ENCODE data around the gene ARAP3. TPM values are rescaled to one million over a fixed set of nuclear protein-coding genes. Genes with fewer than 3 reads are reported as not detected.

ARAP3 gene
- total and polyA plus RNA-seq, 2 donors (not counting 1 experiment from before 2014, with no cell fraction given): 0.34 to 3.7 TPM

DNA sequence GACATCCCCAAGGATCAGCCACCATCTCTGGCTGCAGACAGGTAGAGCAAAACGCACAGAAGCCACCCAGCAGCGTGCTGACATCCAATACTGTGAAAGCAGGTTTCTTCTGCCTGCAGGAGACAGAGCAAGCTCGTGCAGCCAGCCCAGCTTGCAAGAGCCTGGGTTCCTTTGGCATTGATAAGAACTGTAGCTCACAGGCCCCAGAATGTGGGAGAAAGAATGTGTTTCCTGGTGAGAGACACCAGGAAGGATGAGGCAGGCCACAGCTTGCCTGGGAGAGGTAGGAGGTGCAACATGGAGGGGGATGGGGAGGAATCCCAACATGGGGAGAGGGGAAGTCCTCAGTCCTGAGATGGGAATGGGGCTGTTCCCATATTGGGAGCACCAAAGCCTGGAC lies 34.0 kb upstream of the ARAP3 start:
- CTCF ChIA-PET: no interaction called here
- Histone ChIP-seq H3K27me3 (replicated peaks in 1 of 4; ENCODE audit: control extremely low read depth in 1 of 4, control insufficient read depth in 3 of 4, insufficient read depth in 4 of 4, low read length in 3 of 4) (peaks cover 0 to 14% (median 0%) of the 10 kb centered on the region in 4 experiments), H4K20me1 (ENCODE audit: control insufficient read depth, insufficient read depth, low read length, poor library complexity, severe bottlenecking) (no peaks in the 10 kb centered on the region), H3K79me2 (ENCODE audit: control insufficient read depth, insufficient read depth, low read length) (no peaks in the 10 kb centered on the region), H3K27ac (ENCODE audit: low read length in 2 of 2) (no peak overlapping the region), H3K4me3 (ENCODE audit: control extremely low read depth in 1 of 5, extremely low read depth in 1 of 5, insufficient read depth in 1 of 5, low read depth in 2 of 5, low read length in 4 of 5) (no peak overlapping the region), H2AFZ (ENCODE audit: insufficient read depth, low read depth, low read length, poor library complexity, severe bottlenecking) (no peak overlapping the region), H3K9me3 (ENCODE audit: control extremely low read depth in 1 of 3, control insufficient read depth in 2 of 3, insufficient read depth in 1 of 3, low read length in 2 of 3) (no peaks in the 10 kb centered on the region), H3K4me1 (ENCODE audit: control insufficient read depth in 2 of 2, insufficient read depth in 2 of 2, low read length in 2 of 2) (no peaks in the 10 kb centered on the region), H3K36me3 (replicated peaks in 1 of 2; ENCODE audit: control extremely low read depth in 1 of 2, control insufficient read depth in 1 of 2, extremely low read depth in 1 of 2, insufficient read depth in 2 of 2, low read length in 1 of 2) (no peaks in the 10 kb centered on the region), H3K4me2 (replicated peaks; ENCODE audit: low read depth, low read length, poor library complexity, severe bottlenecking) (no peak overlapping the region), H3K9ac (ENCODE audit: low read length) (no peak overlapping the region)
- POLR2A ChIA-PET: no interaction called here
- intact Hi-C loops (cut with micrococcal nuclease): no loop called here
- Mint-ChIP-seq H3K27ac (no peak overlapping the region), H3K27me3 (peaks cover 26% of the 10 kb centered on the region), H3K4me3 (no peak overlapping the region), H3K4me1 (no peaks in the 10 kb centered on the region), H3K9me3 (ENCODE audit: insufficient read depth) (no peaks in the 10 kb centered on the region)
- ATAC-seq (ENCODE audit: low read depth): no peak
- 58% methylated on average over 3 of the region's 3 CpGs for WGBS (ENCODE audit: insufficient coverage)
- no peak for DNase-seq
- no peak for TF ChIP-seq EZH2 (IDR thresholded peaks at IDR 0.05; ENCODE audit: borderline replicate concordance, insufficient read depth, low read depth, low read length, poor library complexity, severe bottlenecking)
- TF ChIP-seq, protein P1, sequence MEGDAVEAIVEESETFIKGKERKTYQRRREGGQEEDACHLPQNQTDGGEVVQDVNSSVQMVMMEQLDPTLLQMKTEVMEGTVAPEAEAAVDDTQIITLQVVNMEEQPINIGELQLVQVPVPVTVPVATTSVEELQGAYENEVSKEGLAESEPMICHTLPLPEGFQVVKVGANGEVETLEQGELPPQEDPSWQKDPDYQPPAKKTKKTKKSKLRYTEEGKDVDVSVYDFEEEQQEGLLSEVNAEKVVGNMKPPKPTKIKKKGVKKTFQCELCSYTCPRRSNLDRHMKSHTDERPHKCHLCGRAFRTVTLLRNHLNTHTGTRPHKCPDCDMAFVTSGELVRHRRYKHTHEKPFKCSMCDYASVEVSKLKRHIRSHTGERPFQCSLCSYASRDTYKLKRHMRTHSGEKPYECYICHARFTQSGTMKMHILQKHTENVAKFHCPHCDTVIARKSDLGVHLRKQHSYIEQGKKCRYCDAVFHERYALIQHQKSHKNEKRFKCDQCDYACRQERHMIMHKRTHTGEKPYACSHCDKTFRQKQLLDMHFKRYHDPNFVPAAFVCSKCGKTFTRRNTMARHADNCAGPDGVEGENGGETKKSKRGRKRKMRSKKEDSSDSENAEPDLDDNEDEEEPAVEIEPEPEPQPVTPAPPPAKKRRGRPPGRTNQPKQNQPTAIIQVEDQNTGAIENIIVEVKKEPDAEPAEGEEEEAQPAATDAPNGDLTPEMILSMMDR (IDR thresholded peaks at IDR 0.05): no peak

DNA sequence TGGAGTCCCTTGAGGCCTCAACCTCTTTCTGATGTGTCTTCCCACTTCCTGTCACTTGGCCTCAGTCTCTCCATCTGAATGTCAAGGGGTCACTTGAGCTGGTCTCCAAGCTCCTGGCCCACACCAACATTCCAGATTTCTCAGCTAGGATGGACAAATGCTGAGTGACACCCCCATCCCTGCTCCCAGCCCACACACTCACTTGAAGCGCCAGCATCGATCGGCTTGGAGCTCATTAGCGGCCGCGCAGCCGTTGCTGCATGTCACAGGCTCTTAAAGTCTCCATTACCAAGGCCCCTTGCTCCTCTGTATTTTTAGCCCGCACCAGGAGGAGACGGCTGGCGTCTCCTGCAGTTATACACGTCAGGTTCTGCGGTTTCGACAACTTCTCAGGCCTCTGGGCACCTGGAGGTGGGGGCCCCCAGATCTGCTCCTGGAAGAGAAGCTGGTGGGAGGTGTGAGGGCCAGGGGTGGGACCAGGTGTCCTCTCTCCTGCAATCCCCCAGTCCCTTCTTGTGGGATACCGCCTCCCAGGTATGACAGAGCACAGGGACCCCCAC lies 33.4 kb upstream of the ARAP3 start:
- Histone ChIP-seq H3K27me3 (replicated peaks in 1 of 4; ENCODE audit: control extremely low read depth in 1 of 4, control insufficient read depth in 3 of 4, insufficient read depth in 4 of 4, low read length in 3 of 4) (peaks cover 0 to 14% (median 0%) of the 10 kb centered on the region in 4 experiments), H3K4me2 (replicated peaks; ENCODE audit: low read depth, low read length, poor library complexity, severe bottlenecking) (no peak overlapping the region), H3K27ac (ENCODE audit: low read length in 2 of 2) (no peak overlapping the region), H3K36me3 (replicated peaks in 1 of 2; ENCODE audit: control extremely low read depth in 1 of 2, control insufficient read depth in 1 of 2, extremely low read depth in 1 of 2, insufficient read depth in 2 of 2, low read length in 1 of 2) (no peaks in the 10 kb centered on the region), H3K4me1 (ENCODE audit: control insufficient read depth in 2 of 2, insufficient read depth in 2 of 2, low read length in 2 of 2) (no peaks in the 10 kb centered on the region), H2AFZ (ENCODE audit: insufficient read depth, low read depth, low read length, poor library complexity, severe bottlenecking) (no peak overlapping the region), H3K79me2 (ENCODE audit: control insufficient read depth, insufficient read depth, low read length) (no peaks in the 10 kb centered on the region), H3K4me3 (ENCODE audit: control extremely low read depth in 1 of 5, extremely low read depth in 1 of 5, insufficient read depth in 1 of 5, low read depth in 2 of 5, low read length in 4 of 5) (no peak overlapping the region), H3K9me3 (ENCODE audit: control extremely low read depth in 1 of 3, control insufficient read depth in 2 of 3, insufficient read depth in 1 of 3, low read length in 2 of 3) (no peaks in the 10 kb centered on the region), H3K9ac (ENCODE audit: low read length) (no peak overlapping the region), H4K20me1 (ENCODE audit: control insufficient read depth, insufficient read depth, low read length, poor library complexity, severe bottlenecking) (no peaks in the 10 kb centered on the region)
- H3K27me3 Mint-ChIP-seq: peaks cover 32% of the 10 kb centered on the region
- POLR2A ChIA-PET: no interaction called here
- intact Hi-C loops (cut with micrococcal nuclease): no loop called here
- H3K4me3 Mint-ChIP-seq: no peak overlapping the region
- H3K9me3 Mint-ChIP-seq (ENCODE audit: insufficient read depth): no peaks in the 10 kb centered on the region
- TF ChIP-seq EZH2 (IDR thresholded peaks at IDR 0.05; ENCODE audit: borderline replicate concordance, insufficient read depth, low read depth, low read length, poor library complexity, severe bottlenecking): no peak
- TF ChIP-seq, protein P1 (IDR thresholded peaks at IDR 0.05): no peak
- no peak overlapping the region for H3K27ac Mint-ChIP-seq
- ATAC-seq (ENCODE audit: low read depth): no peak
- H3K4me1 Mint-ChIP-seq: no peaks in the 10 kb centered on the region
- no peak for DNase-seq
- CTCF ChIA-PET: no interaction called here
- 86% methylated on average over 13 of the region's 14 CpGs for WGBS (ENCODE audit: insufficient coverage)

All from B cell (primary cell).